NCI-H128 (cell line): ENCODE data around the gene TLDC2.
"Not testable (repeated sequence)": the region's sequence is repeated elsewhere in the genome, so short reads cannot be mapped to it uniquely, and the experiment has no call there.

Experiments used
- DNase-seq: peaks from one replicate; lab custom pipeline; 2025; ENCODE audit not compliant: unreplicated experiment; lab: John Stamatoyannopoulos, UW

Gene TLDC2

GRCh38 chr20:36866681-36867495 is 9.1 kb upstream of the TLDC2 start:
- DNase-seq: no peak

GRCh38 chr20:36871640-36872570 is 4.0 kb upstream of the TLDC2 start:
- DNase-seq: no peak

GRCh38 chr20:36872852-36873251 is 3.1 kb upstream of the TLDC2 start:
- no peak for DNase-seq

- no peak for DNase-seq
Measured at GRCh38 chr20:36873498-36874189, 2.3 kb upstream of the TLDC2 start.

- not testable (repeated sequence) for DNase-seq
Measured at GRCh38 chr20:36875093-36875492, 845 bp upstream of the TLDC2 start.

- no peak for DNase-seq
Measured at GRCh38 chr20:36876473-36876833, 515 bp downstream of the TLDC2 start.

GRCh38 chr20:36878941-36879340 is 3.0 kb downstream of the TLDC2 start:
- DNase-seq: no peak

- DNase-seq: no peak
Measured at GRCh38 chr20:36880741-36881250, 4.9 kb downstream of the TLDC2 start.

GRCh38 chr20:36881331-36881730 is 5.4 kb downstream of the TLDC2 start:
- no peak for DNase-seq

GRCh38 chr20:36881888-36882287 is 6.0 kb downstream of the TLDC2 start:
- DNase-seq: no peak

GRCh38 chr20:36883977-36884535 is 8.1 kb downstream of the TLDC2 start:
- DNase-seq: no peak

GRCh38 chr20:36885356-36885755 is 9.4 kb downstream of the TLDC2 start:
- DNase-seq: no peak

GRCh38 chr20:36886859-36887751 is 11.2 kb downstream of the TLDC2 start:
- peak; percentile 76 for DNase-seq

GRCh38 chr20:36887752-36888090 is 11.8 kb downstream of the TLDC2 start:
- DNase-seq: no peak

GRCh38 chr20:36888880-36889516 is 13.1 kb downstream of the TLDC2 start:
- DNase-seq: no peak

GRCh38 chr20:36890586-36890985 is 14.6 kb downstream of the TLDC2 start:
- no peak for DNase-seq

- no peak for DNase-seq
Measured at GRCh38 chr20:36891211-36891610, 15.3 kb downstream of the TLDC2 start.

- no peak for DNase-seq
Measured at GRCh38 chr20:36893801-36894200, 17.9 kb downstream of the TLDC2 start.

- no peak for DNase-seq
Measured at GRCh38 chr20:36895036-36895435, 19.1 kb downstream of the TLDC2 start.

- DNase-seq: no peak
Measured at GRCh38 chr20:36904690-36905089, 28.8 kb downstream of the TLDC2 start.
